HG03097 (cell line): ENCODE measurements around the gene SUDS3.
"Not testable (repeated sequence)": the region's sequence is repeated elsewhere in the genome, so short reads cannot be mapped to it uniquely, and the experiment has no call there.

Source experiments
- ATAC-seq: cut with Tn5 transposase; IDR thresholded peaks from one replicate; pipeline ENCODE4 v1.9.1; 2021; ENCODE audit not compliant: unreplicated experiment, low FRiP score

The SUDS3 gene

DNA sequence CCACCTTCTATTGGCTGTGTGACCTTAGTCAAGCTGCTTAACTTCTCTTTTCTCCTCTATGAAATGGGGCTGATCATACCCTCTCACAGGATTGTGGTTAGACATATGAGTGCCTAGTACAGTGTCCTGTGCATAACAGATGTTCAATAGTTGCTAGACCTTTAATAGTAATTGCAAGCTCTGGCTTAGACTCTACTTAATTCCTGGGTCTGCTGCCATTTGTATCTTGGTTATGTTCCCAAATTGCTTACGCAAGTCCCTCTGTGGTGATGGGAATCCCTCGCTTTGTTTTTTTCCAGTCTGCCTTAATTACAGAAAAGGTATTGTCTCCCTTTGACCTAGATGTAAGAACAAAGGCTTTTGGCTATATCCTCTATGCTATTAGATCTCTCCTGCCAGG is 15.1 kb downstream of the SUDS3 start:
- ATAC-seq: no peak

- no peak for ATAC-seq
Measured at GRCh38 chr12:118391836-118392235, 15.5 kb downstream of the SUDS3 start.

GRCh38 chr12:118397708-118398440 is 21.5 kb downstream of the SUDS3 start:
- ATAC-seq: no peak

DNA sequence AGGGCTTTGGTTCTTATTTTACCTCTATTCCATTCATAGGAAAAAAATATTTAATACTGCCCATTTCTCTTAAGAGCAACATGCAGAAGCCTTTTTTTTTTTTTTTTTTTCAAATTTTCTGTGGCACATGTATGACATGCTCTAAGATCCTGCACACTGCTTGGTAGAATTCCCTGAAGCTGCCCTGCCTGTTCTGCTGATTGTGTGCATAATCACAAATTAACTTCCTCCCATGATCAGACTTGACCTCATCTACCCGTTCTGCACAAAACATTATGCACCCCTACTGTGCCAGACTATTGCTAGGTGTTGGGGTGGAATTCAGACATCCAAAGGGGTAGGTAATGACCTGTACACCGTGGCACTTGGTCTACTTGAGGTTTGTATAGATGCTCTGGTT is 22.2 kb downstream of the SUDS3 start:
- ATAC-seq: no peak

GRCh38 chr12:118398940-118399339 is 22.6 kb downstream of the SUDS3 start:
- no peak for ATAC-seq

GRCh38 chr12:118402251-118402650 is 25.9 kb downstream of the SUDS3 start:
- no peak for ATAC-seq

DNA sequence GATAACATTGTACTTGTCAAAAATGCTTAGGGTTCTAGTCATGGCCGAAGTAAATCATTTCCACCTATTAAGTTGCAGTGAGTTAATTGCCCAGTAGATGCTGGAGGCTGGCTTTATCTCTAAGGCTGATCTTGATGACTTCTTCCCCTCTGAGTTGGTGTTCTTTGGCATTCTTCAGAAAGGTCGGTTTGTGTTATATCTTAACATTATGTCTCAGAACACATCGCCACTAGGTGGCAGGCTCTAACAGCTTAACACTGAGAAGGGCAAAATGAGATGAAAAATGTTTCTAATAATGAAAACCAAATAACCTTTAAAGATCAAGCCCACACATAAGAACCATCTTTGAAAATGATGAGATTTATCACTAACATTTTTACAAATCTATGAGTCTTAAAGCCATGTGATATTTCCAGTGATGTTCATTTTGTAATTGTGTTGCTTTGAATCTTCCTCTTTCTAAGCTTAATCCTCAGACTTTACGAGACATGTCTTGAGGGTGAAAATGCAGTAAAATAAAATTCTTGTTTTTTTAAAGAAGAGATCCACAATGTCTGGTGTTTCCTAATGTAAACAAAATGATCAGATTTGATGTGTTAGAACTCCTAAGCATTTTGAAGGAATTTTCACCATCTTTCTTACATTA is 28.6 kb downstream of the SUDS3 start:
- no peak for ATAC-seq

DNA sequence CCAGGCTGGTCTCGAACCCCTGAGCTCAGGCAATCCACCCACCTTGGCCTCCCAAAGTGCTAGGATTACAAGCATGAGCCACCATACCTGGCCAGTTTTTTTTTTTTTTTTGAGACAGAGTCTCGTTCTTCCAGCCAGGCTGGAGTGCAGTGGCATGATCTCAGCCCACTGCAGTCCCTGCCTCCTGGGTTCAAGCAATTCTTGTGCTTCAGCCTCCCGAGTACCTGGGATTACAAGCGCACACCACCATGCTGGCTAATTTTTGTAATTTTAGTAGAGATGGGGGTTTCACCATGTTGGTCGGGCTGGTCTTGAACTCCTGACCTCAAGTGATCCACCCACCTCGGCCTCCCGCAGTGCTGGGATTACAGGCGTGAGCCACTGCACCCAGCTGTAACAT is 31.9 kb downstream of the SUDS3 start:
- ATAC-seq: not testable (repeated sequence)

GRCh38 chr12:118409834-118410233 is 33.5 kb downstream of the SUDS3 start:
- no peak for ATAC-seq

- ATAC-seq: no peak
Measured at GRCh38 chr12:118417942-118418341, 41.6 kb downstream of the SUDS3 start.

- ATAC-seq: no peak
Measured at GRCh38 chr12:118418385-118419057, 42.2 kb downstream of the SUDS3 start.

GRCh38 chr12:118420673-118421072 is 44.3 kb downstream of the SUDS3 start:
- ATAC-seq: no peak

- no peak for ATAC-seq
Measured at GRCh38 chr12:118424884-118425283, 48.5 kb downstream of the SUDS3 start.

- ATAC-seq: no peak
Measured at GRCh38 chr12:118425364-118425763, 49.0 kb downstream of the SUDS3 start.

DNA sequence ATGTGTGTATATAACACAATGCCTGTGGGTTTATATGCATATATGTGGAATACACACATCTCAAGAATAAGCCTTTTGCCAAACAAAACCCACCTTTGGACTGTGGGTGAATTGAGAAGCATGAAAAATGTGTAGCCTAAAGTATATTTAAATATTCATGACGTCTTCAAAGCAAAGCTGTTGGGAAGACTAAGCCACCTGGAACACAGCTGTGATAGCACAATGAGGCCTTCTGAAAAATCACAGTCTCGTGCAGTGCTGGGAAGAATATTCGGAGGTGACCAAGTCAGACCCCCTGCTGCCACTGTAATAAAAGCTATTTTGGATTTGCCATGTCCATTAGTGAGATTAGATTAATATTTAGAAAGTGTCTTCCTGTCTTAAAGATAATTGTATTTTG is 51.5 kb downstream of the SUDS3 start:
- ATAC-seq: no peak

GRCh38 chr12:118428643-118429042 is 52.3 kb downstream of the SUDS3 start:
- ATAC-seq: no peak

- no peak for ATAC-seq
Measured at GRCh38 chr12:118429688-118430383, 53.5 kb downstream of the SUDS3 start.

- ATAC-seq: no peak
Measured at GRCh38 chr12:118430516-118430915, 54.2 kb downstream of the SUDS3 start.

- no peak for ATAC-seq
Measured at GRCh38 chr12:118432812-118433545, 56.6 kb downstream of the SUDS3 start.

DNA sequence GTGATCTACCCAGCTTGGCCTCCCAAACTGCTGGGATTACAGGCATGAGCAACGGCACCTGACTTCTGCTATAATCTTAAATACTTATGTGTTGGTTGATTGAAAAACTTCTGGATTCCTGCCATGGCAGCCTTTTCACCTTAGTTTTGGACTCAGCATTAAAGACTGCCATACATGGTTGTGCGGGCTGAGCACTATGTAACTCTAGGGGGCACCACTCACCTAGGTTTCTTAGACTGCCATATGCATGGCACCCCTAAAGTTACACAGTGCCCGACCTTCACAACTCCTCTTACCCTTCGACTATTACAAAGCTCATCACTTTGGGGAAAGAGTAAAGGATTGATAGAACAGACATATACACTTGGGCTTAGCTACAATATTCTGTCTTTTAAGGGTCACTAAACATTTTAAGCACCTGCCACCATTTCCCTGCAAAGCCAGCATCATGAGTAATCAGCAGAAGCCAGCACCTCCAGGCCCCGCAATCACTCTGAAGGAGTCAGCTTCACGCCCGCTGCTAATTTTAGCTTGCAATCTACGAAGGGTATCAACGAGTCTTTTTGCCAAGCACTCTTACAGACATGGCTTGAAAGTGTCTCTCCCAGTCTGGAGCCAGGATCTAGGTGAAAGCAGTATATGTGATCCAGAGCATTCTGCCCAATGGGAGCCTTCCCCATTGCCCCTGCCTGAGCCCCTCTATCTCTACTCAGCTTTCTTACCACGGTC is 59.8 kb downstream of the SUDS3 start:
- no peak for ATAC-seq
